ENCODE results near the gene PARK7. TPM values are rescaled to one million over a fixed set of nuclear protein-coding genes. Genes with fewer than 3 reads are reported as not detected.
"Not testable (repeated sequence)": the region's sequence is repeated elsewhere in the genome, so short reads cannot be mapped to it uniquely, and the experiment has no call there.

The PARK7 gene
- total and polyA plus RNA-seq, 3 experiments from 2014 or later: 396 to 628 (median 583) TPM

DNA sequence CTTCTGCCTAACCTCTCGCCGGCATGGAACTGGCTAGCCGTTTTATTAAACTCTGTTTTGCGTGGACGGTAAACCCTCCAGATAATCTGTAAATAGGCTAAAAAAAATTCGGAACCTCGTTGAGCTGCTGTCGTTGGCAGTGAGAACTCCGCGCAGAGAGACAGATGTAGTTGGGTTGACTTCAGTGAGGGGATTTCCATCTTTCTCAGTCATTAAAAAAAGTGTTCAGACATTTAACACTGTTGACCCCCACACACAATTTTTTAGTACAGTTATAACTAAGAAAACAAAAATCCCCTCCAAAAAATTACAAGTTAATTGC, 464 bp downstream of the PARK7 start:
- Mint-ChIP-seq H3K27me3 (peaks cover 0 to 1% of the 10 kb centered on the region in 2 donors), H3K4me1 (peaks cover 60 to 79% (median 74%) of the 10 kb centered on the region in 3 donors), H3K27ac (peak overlapping the region; percentile 89 to 98 (median 96)), H3K9me3 (no peaks in the 10 kb centered on the region), H3K36me3 (peaks cover 4 to 52% (median 9%) of the 10 kb centered on the region in 3 donors), H3K4me3 (peak overlapping the region; percentile 90 to 99 (median 96))
- H3K36me3 ChIP-seq (ENCODE audit: insufficient read depth, low read length): peaks cover 21% of the 10 kb centered on the region
- peaks cover 50% of the 10 kb centered on the region for H3K4me1 ChIP-seq (ENCODE audit: insufficient read depth, low read length)
- CTCF ChIA-PET: interaction anchor here (1.1 to 1.6 kb wide), 2 partner anchors 14 to 21 kb away, joined by 3 to 5 read pairs; no protein-coding TSS in a partner anchor
- peak in 1 of 5 donors; percentile 22 for DNase-seq
- H3K27ac ChIP-seq (ENCODE audit: low read depth, low read length): peak overlapping the region; percentile 88
- no peaks in the 10 kb centered on the region for H3K27me3 ChIP-seq (ENCODE audit: insufficient read depth, low read length, poor library complexity, severe bottlenecking)
- POLR2A ChIA-PET: interaction anchor here (0.6 to 1.6 kb wide), 6 partner anchors 8 to 54 kb away, joined by 3 to 6 read pairs (median 3); no protein-coding TSS in a partner anchor
- no peaks in the 10 kb centered on the region for H3K9me3 ChIP-seq (ENCODE audit: low read length)
- H3K4me3 ChIP-seq (ENCODE audit: low read length): peak overlapping the region; percentile 56

DNA sequence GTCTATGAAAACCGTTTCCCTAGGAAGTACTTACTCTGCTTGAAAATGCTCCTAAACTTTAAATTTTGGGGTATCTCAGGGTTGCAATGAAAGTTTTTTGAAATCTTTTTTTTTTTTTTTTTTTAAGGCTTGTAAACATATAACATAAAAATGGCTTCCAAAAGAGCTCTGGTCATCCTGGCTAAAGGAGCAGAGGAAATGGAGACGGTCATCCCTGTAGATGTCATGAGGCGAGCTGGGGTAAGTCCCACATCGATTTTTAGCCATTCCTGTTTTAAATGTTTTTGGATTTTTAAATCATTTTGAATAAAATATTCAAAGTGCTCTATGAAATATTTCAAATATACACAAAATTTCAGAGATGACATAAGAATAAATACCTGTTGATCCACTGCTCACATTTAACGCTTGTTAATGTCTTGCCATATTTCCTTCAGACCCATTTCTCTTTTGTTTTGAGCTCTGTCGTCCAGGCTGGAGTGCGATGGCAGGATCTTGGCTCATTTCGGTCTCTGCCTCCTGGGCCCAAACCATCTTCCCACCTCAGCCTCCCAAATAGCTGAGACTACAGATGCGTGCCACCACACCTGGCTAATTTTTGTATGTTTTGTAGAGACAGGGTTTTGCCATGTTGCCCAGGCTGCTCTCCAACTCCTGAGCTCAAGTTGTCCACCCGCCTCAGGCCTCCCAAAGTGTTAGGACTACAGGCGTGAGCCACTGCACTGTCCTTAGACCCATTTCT, 1.3 kb downstream of the PARK7 start:
- Histone ChIP-seq H3K27ac (ENCODE audit: low read depth, low read length) (peak overlapping the region; percentile 88), H3K4me1 (ENCODE audit: insufficient read depth, low read length) (peaks cover 50% of the 10 kb centered on the region), H3K27me3 (ENCODE audit: insufficient read depth, low read length, poor library complexity, severe bottlenecking) (no peaks in the 10 kb centered on the region), H3K36me3 (ENCODE audit: insufficient read depth, low read length) (peaks cover 28% of the 10 kb centered on the region), H3K4me3 (ENCODE audit: low read length) (peak overlapping the region; percentile 56), H3K9me3 (ENCODE audit: low read length) (no peaks in the 10 kb centered on the region)
- no peak for DNase-seq
- Mint-ChIP-seq H3K27ac (peak overlapping the region; percentile 89 to 98 (median 96)), H3K9me3 (no peaks in the 10 kb centered on the region), H3K4me1 (peaks cover 63 to 82% (median 77%) of the 10 kb centered on the region in 3 donors), H3K36me3 (peaks cover 4 to 60% (median 12%) of the 10 kb centered on the region in 3 donors), H3K4me3 (peak overlapping the region; percentile 90 to 99 (median 96)), H3K27me3 (peaks cover 0 to 1% of the 10 kb centered on the region in 2 donors)
- CTCF ChIA-PET: interaction anchor here (1.6 kb wide), 1 partner anchor 13 kb away, joined by 5 read pairs; no protein-coding TSS in a partner anchor
- POLR2A ChIA-PET: interaction anchor here (0.6 to 1.6 kb wide), 7 partner anchors 9 to 902 kb away, joined by 3 to 6 read pairs (median 3); no protein-coding TSS in a partner anchor

DNA sequence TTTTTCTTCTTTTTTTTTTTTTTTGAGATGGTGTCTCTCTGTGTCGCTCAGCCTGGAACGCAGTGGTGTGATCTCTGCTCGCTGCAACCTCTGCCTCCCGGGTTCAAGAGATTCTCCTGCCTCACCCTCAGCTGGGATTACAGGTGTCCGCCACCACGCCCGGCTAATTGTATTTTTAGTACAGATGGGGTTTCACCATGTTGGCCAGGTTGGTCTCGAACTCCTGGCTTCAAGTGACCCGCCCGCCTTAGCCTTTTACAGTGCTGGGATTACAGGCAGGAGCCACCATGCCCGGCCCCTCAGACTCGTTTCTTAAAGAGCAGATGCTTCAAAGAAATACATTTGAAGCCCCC, 1.8 kb downstream of the PARK7 start:
- DNase-seq; H3K27ac ChIP-seq (ENCODE audit: low read depth, low read length); H3K9me3 ChIP-seq (ENCODE audit: low read length); H3K9me3 Mint-ChIP-seq; H3K4me3 ChIP-seq (ENCODE audit: low read length); CTCF ChIA-PET; H3K27me3 ChIP-seq (ENCODE audit: insufficient read depth, low read length, poor library complexity, severe bottlenecking); H3K27me3 Mint-ChIP-seq: not testable (repeated sequence)
- Mint-ChIP-seq H3K36me3 (peaks cover 4 to 60% (median 12%) of the 10 kb centered on the region in 3 donors), H3K4me3 (peak overlapping the region; percentile 46 to 99 (median 91)), H3K27ac (peak overlapping the region in 6 of 8 donors; percentile 39 to 98 (median 92)), H3K4me1 (peaks cover 63 to 82% (median 77%) of the 10 kb centered on the region in 3 donors)
- POLR2A ChIA-PET: interaction anchor here (0.6 kb wide), 1 partner anchor 557 kb away, joined by 15 read pairs; no protein-coding TSS in a partner anchor
- Histone ChIP-seq H3K36me3 (ENCODE audit: insufficient read depth, low read length) (peaks cover 28% of the 10 kb centered on the region), H3K4me1 (ENCODE audit: insufficient read depth, low read length) (peaks cover 50% of the 10 kb centered on the region)

DNA sequence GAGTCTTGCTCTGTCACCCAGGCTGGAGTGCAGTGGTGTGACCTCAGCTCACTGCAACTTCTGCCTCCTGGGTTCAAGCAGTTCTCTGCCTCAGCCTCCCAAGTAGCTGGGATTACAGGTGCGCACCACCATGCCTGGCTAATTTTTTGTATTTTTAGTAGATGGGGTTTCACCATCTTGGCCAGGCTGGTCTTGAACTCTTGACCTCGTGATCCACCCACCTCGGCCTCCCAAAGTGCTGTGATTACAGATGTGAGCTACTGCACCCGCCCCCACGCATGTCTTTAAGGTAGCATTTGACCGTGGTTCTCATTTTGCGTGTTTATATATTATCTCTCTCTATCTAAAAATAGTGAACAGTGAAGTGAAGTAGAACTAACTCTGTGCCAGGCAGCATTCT, 2.3 kb downstream of the PARK7 start:
- POLR2A ChIA-PET: interaction anchor here (0.6 kb wide), 1 partner anchor 557 kb away, joined by 15 read pairs; no protein-coding TSS in a partner anchor
- H3K4me3 ChIP-seq (ENCODE audit: low read length); H3K27me3 ChIP-seq (ENCODE audit: insufficient read depth, low read length, poor library complexity, severe bottlenecking); H3K27ac ChIP-seq (ENCODE audit: low read depth, low read length); H3K9me3 Mint-ChIP-seq; CTCF ChIA-PET; DNase-seq; H3K9me3 ChIP-seq (ENCODE audit: low read length); H3K27me3 Mint-ChIP-seq: not testable (repeated sequence)
- peak overlapping the region in 7 of 8 donors; percentile 39 to 98 (median 76) for H3K27ac Mint-ChIP-seq
- H3K36me3 Mint-ChIP-seq: peaks cover 4 to 63% (median 12%) of the 10 kb centered on the region in 3 donors
- H3K36me3 ChIP-seq (ENCODE audit: insufficient read depth, low read length): peaks cover 31% of the 10 kb centered on the region
- H3K4me1 Mint-ChIP-seq: peaks cover 63 to 84% (median 79%) of the 10 kb centered on the region in 3 donors
- peaks cover 50% of the 10 kb centered on the region for H3K4me1 ChIP-seq (ENCODE audit: insufficient read depth, low read length)
- peak overlapping the region; percentile 11 to 99 (median 73) for H3K4me3 Mint-ChIP-seq

DNA sequence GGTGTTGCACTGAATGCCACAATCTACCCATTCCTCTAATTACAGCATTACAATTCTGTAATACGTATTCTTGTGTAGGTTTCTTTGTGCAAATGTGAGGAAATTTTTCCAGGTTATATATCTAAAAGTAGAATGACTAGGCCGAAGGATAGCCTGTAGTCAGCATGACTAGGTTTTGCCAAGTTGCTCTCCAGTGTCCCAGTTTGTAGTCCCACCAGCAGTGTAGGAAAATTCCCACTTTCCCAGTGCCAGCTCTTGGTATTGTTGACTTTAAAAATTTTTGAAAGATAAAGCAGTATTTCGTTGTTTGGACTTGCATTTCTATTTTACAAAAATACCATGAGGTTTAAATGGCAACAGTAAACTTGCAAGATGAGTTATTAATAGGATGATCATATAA, 3.0 kb downstream of the PARK7 start:
- peaks cover 60 to 83% (median 80%) of the 10 kb centered on the region in 3 donors for H3K4me1 Mint-ChIP-seq
- H3K27me3 Mint-ChIP-seq: peaks cover 0 to 1% of the 10 kb centered on the region in 2 donors
- ChIA-PET CTCF (interaction anchor here (0.8 kb wide), 1 partner anchor 22 kb away, joined by 3 read pairs; no protein-coding TSS in a partner anchor), POLR2A (interaction anchor here (0.6 kb wide), 1 partner anchor 197 kb away, joined by 4 read pairs; no protein-coding TSS in a partner anchor)
- peak overlapping the region in 7 of 8 donors; percentile 51 to 96 (median 68) for H3K27ac Mint-ChIP-seq
- no peak for DNase-seq
- H3K27me3 ChIP-seq (ENCODE audit: insufficient read depth, low read length, poor library complexity, severe bottlenecking): no peaks in the 10 kb centered on the region
- H3K9me3 ChIP-seq (ENCODE audit: low read length): no peaks in the 10 kb centered on the region
- peaks cover 50% of the 10 kb centered on the region for H3K4me1 ChIP-seq (ENCODE audit: insufficient read depth, low read length)
- no peak overlapping the region for H3K27ac ChIP-seq (ENCODE audit: low read depth, low read length)
- H3K36me3 ChIP-seq (ENCODE audit: insufficient read depth, low read length): peaks cover 37% of the 10 kb centered on the region
- H3K4me3 Mint-ChIP-seq: peak overlapping the region; percentile 23 to 99 (median 55)
- H3K9me3 Mint-ChIP-seq: no peaks in the 10 kb centered on the region
- peaks cover 4 to 67% (median 15%) of the 10 kb centered on the region in 3 donors for H3K36me3 Mint-ChIP-seq
- no peak overlapping the region for H3K4me3 ChIP-seq (ENCODE audit: low read length)

DNA sequence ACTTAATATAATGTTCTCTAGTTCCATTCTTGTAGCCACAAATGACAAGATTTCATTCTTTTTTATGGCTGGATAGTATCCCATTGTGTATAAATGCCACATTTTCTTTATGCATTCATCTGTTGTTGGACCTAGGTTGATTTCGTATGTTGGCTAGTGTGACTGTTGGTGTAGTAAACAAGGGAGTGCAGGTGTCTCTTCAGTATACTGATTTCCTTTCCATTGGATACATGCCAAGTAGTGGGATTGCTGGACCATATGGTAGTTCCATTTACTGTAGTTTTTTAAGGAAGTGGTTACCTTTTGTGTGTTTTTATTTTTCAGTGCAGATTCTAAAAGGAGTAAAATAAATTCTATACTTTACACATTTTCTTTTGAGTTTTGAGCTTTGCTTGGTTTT, 5.7 kb downstream of the PARK7 start:
- Histone ChIP-seq H3K27ac (ENCODE audit: low read depth, low read length) (no peak overlapping the region), H3K4me1 (ENCODE audit: insufficient read depth, low read length) (peaks cover 44% of the 10 kb centered on the region), H3K27me3 (ENCODE audit: insufficient read depth, low read length, poor library complexity, severe bottlenecking) (no peaks in the 10 kb centered on the region), H3K9me3 (ENCODE audit: low read length) (no peaks in the 10 kb centered on the region), H3K4me3 (ENCODE audit: low read length) (no peak overlapping the region), H3K36me3 (ENCODE audit: insufficient read depth, low read length) (peaks cover 57% of the 10 kb centered on the region)
- peak overlapping the region in 2 of 7 donors; percentile 20 to 31 for H3K4me3 Mint-ChIP-seq
- no peak for DNase-seq
- POLR2A ChIA-PET: no interaction called here
- CTCF ChIA-PET: no interaction called here
- peaks cover 7 to 80% (median 21%) of the 10 kb centered on the region in 3 donors for H3K36me3 Mint-ChIP-seq
- no peaks in the 10 kb centered on the region for H3K27me3 Mint-ChIP-seq
- H3K9me3 Mint-ChIP-seq: no peaks in the 10 kb centered on the region
- peak overlapping the region in 6 of 8 donors; percentile 0 to 93 (median 22) for H3K27ac Mint-ChIP-seq
- H3K4me1 Mint-ChIP-seq: peaks cover 47 to 65% (median 63%) of the 10 kb centered on the region in 3 donors

DNA sequence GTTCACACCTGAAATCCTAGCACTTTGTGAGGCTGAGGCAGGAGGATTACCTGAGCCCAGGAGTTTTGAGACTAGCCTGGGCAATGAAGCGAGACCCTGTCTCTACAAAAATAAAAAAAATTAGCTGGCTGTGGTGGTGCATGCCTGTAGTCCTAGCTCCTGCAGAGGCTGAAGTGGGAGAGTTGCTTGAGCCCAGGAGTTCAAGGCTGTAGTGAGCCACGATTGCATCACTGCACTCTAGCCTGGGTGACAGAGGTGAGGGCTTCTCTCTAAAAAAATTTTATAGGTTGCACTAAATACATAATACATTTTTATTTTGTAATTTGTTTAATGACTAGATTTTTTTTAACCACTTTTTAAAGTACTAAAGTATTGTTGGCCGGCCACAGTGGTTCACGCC, 6.1 kb downstream of the PARK7 start:
- Mint-ChIP-seq H3K4me3 (no peak overlapping the region), H3K36me3 (peaks cover 7 to 80% (median 23%) of the 10 kb centered on the region in 3 donors), H3K4me1 (peaks cover 42 to 60% (median 58%) of the 10 kb centered on the region in 3 donors), H3K27ac (peak overlapping the region in 3 of 8 donors; percentile 26 to 93 (median 60)), H3K27me3 (no peaks in the 10 kb centered on the region), H3K9me3 (no peaks in the 10 kb centered on the region)
- ChIA-PET POLR2A (no interaction called here), CTCF (no interaction called here)
- peaks cover 62% of the 10 kb centered on the region for H3K36me3 ChIP-seq (ENCODE audit: insufficient read depth, low read length)
- DNase-seq: no peak
- no peaks in the 10 kb centered on the region for H3K27me3 ChIP-seq (ENCODE audit: insufficient read depth, low read length, poor library complexity, severe bottlenecking)
- no peaks in the 10 kb centered on the region for H3K9me3 ChIP-seq (ENCODE audit: low read length)
- no peak overlapping the region for H3K4me3 ChIP-seq (ENCODE audit: low read length)
- peaks cover 39% of the 10 kb centered on the region for H3K4me1 ChIP-seq (ENCODE audit: insufficient read depth, low read length)
- H3K27ac ChIP-seq (ENCODE audit: low read depth, low read length): no peak overlapping the region

DNA sequence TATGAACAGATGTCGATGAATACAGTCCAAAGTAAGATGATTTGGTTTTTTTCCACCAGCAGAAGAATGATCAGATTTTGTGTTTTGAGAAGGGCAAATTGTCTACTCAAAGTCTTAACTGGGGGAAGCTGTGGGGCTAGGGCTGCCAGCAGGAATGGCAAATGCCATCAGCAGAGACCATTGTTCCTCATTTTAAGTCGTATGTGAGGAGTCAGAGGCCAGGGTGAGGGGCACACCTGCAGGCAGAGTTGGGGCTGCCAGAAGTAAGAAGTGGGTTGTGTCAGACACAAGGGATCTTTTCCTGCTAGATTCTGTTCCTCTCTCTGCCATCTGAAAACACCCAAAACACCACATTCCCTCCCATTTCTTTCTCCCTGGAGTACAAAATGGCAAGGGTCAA, 8.7 kb downstream of the PARK7 start:
- H3K9me3 Mint-ChIP-seq: no peaks in the 10 kb centered on the region
- ChIA-PET CTCF (no interaction called here), POLR2A (no interaction called here)
- no peak overlapping the region for H3K4me3 ChIP-seq (ENCODE audit: low read length)
- no peaks in the 10 kb centered on the region for H3K27me3 Mint-ChIP-seq
- H3K27ac ChIP-seq (ENCODE audit: low read depth, low read length): no peak overlapping the region
- no peak for DNase-seq
- H3K4me1 Mint-ChIP-seq: peaks cover 23 to 42% (median 41%) of the 10 kb centered on the region in 3 donors
- no peak overlapping the region for H3K4me3 Mint-ChIP-seq
- H3K36me3 Mint-ChIP-seq: peaks cover 5 to 67% (median 21%) of the 10 kb centered on the region in 3 donors
- H3K36me3 ChIP-seq (ENCODE audit: insufficient read depth, low read length): peaks cover 59% of the 10 kb centered on the region
- no peaks in the 10 kb centered on the region for H3K27me3 ChIP-seq (ENCODE audit: insufficient read depth, low read length, poor library complexity, severe bottlenecking)
- H3K9me3 ChIP-seq (ENCODE audit: low read length): no peaks in the 10 kb centered on the region
- peaks cover 17% of the 10 kb centered on the region for H3K4me1 ChIP-seq (ENCODE audit: insufficient read depth, low read length)
- peak overlapping the region in 3 of 8 donors; percentile 29 to 80 (median 39) for H3K27ac Mint-ChIP-seq
